Loucy (cell line): ENCODE results near the gene CRAT.

Source experiments
- H2AFZ ChIP-seq: fragments of 200-600 bp; sonication (generic); 2 replicates; pipeline ENCODE4 v1.6.0; 2016; ENCODE audit warnings: antibody characterized with exemption, mild to moderate bottlenecking, low read length, moderate library complexity
- H3F3A ChIP-seq: fragments of 200-600 bp; 2 replicates; pipeline ENCODE4 v1.6.0; 2016; ENCODE audit warnings: antibody characterized with exemption, low read depth, mild to moderate bottlenecking
- H3K27me3 ChIP-seq: fragments of 200-600 bp; sonication (generic); 2 replicates; pipeline ENCODE4 v1.6.1; 2014; ENCODE audit warnings: low read length, mild to moderate bottlenecking; ENCODE audit not compliant: insufficient read depth, poor library complexity, severe bottlenecking
- H3K36me3 ChIP-seq: fragments of 200-600 bp; sonication (generic); 2 replicates; pipeline ENCODE4 v1.6.1; 2016; ENCODE audit warnings: low read length; ENCODE audit not compliant: insufficient read depth
- H3K4me1 ChIP-seq: fragments of 200-600 bp; sonication (generic); 2 replicates; pipeline ENCODE4 v1.5.1; 2014; ENCODE audit warnings: low read length, mild to moderate bottlenecking; ENCODE audit not compliant: insufficient read depth, poor library complexity, severe bottlenecking
- H3K4me2 ChIP-seq: fragments of 200-600 bp; sonication (generic); 2 replicates; pipeline ENCODE4 v1.6.0; 2014; ENCODE audit warnings: antibody characterized with exemption, low read length, low read depth, mild to moderate bottlenecking; ENCODE audit not compliant: poor library complexity, severe bottlenecking
- H3K4me3 ChIP-seq: fragments of 200-600 bp; sonication (generic); 2 replicates; pipeline ENCODE4 v1.5.1; 2014; ENCODE audit warnings: low read length, mild to moderate bottlenecking, mixed read lengths; ENCODE audit not compliant: poor library complexity, severe bottlenecking
- H3K79me2 ChIP-seq: fragments of 200-600 bp; sonication (generic); 2 replicates; pipeline ENCODE4 v1.6.1; 2014; ENCODE audit warnings: low read length; ENCODE audit not compliant: insufficient read depth
- H3K9ac ChIP-seq: fragments of 200-600 bp; sonication (generic); 2 replicates; pipeline ENCODE4 v1.6.0; 2014; ENCODE audit warnings: mild to moderate bottlenecking, low read depth, low read length, moderate library complexity; ENCODE audit not compliant: poor library complexity, severe bottlenecking
- H3K9me2 ChIP-seq: fragments of 200-600 bp; sonication (generic); replicated peaks from 2 replicates; pipeline ENCODE4 v1.6.1; 2016; ENCODE audit warnings: low read depth, low read length, mixed read lengths
- H3K9me3 ChIP-seq: fragments of 200-600 bp; sonication (generic); 2 replicates; pipeline ENCODE4 v1.6.1; 2014; ENCODE audit warnings: mild to moderate bottlenecking, antibody characterized with exemption, low read length, low read depth; ENCODE audit not compliant: insufficient read depth
- H4K20me1 ChIP-seq: fragments of 200-600 bp; sonication (generic); 2 replicates; pipeline ENCODE4 v1.6.0; 2014; ENCODE audit warnings: antibody characterized with exemption, low read length, mild to moderate bottlenecking; ENCODE audit not compliant: insufficient read depth, poor library complexity, severe bottlenecking
- EZH2phosphoT487 ChIP-seq: fragments of 200-600 bp; IDR thresholded peaks from 2 replicates; pipeline ENCODE4 v1.6.1; 2018; ENCODE audit warnings: antibody characterized with exemption, mild to moderate bottlenecking, moderate library complexity, borderline replicate concordance
- TF ChIP-seq, protein P1 (sequence below): fragments of 200-600 bp; sonication (generic); conservative IDR thresholded peaks from 2 replicates; pipeline ENCODE4 v1.5.1; 2014; ENCODE audit warnings: mild to moderate bottlenecking, antibody characterized with exemption, low read length

CRAT gene

DNA sequence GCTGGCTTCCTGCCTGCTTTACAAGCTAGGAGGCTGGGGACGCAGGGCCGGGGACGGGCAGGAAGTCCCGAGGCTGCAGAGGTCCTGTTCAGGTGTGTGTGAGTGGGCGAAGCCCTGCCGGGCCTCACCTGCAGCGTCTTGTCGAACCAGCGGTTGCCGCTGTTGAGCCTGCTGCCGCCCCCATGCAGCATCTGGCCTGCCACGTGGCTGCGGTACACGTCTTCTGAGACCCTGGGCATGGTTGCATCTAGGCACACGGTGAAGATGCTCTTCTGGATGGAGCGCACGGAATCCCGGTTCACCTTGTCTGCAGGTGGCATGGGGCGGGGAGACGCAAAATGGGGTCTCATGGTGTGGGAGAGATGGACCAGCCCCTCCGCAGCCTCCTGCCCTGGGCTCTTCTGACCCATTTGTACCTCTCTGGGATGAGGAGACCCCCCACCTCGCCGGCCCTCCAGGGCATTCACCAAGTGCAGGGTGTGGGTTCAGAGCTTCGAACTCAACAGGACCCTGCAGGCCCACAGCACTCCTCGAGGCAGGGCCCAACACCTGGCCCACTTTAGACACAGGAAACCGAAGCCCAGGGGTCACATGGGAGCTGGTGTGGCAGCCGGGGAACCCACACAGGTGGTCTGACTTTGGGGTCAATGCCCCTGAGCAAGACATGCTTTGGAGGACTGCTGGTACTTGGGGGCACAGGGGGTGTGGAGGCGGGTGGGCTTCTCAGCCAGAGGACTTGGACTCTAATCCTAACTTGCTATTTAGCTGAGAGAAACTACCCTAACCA lies 10.0 kb downstream of the CRAT start:
- no peaks in the 10 kb centered on the region for H3K9me3 ChIP-seq
- H3K4me3 ChIP-seq, result no peak overlapping the region
- H3K27me3 ChIP-seq, result no peaks in the 10 kb centered on the region
- H2AFZ ChIP-seq, result no peak overlapping the region
- H3K36me3 ChIP-seq, result no peaks in the 10 kb centered on the region
- no peak overlapping the region for H3K4me2 ChIP-seq
- H3K79me2 ChIP-seq, result no peaks in the 10 kb centered on the region
- H3K4me1 ChIP-seq, result no peaks in the 10 kb centered on the region
- no peaks in the 10 kb centered on the region for H3F3A ChIP-seq
- H3K9me2 ChIP-seq, result no peaks in the 10 kb centered on the region
- H4K20me1 ChIP-seq, result no peaks in the 10 kb centered on the region
- no peak overlapping the region for H3K9ac ChIP-seq
- TF ChIP-seq EZH2phosphoT487, result no peak
- TF ChIP-seq, protein P1, sequence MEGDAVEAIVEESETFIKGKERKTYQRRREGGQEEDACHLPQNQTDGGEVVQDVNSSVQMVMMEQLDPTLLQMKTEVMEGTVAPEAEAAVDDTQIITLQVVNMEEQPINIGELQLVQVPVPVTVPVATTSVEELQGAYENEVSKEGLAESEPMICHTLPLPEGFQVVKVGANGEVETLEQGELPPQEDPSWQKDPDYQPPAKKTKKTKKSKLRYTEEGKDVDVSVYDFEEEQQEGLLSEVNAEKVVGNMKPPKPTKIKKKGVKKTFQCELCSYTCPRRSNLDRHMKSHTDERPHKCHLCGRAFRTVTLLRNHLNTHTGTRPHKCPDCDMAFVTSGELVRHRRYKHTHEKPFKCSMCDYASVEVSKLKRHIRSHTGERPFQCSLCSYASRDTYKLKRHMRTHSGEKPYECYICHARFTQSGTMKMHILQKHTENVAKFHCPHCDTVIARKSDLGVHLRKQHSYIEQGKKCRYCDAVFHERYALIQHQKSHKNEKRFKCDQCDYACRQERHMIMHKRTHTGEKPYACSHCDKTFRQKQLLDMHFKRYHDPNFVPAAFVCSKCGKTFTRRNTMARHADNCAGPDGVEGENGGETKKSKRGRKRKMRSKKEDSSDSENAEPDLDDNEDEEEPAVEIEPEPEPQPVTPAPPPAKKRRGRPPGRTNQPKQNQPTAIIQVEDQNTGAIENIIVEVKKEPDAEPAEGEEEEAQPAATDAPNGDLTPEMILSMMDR, result no peak

- TF ChIP-seq EZH2phosphoT487, result no peak
- TF ChIP-seq, protein P1, result no peak
- Histone ChIP-seq H3K4me1 (no peaks in the 10 kb centered on the region), H3K9me2 (no peaks in the 10 kb centered on the region), H3K9me3 (no peaks in the 10 kb centered on the region), H3K4me2 (no peak overlapping the region), H3K9ac (no peak overlapping the region), H4K20me1 (no peaks in the 10 kb centered on the region), H3K36me3 (no peaks in the 10 kb centered on the region), H3F3A (no peaks in the 10 kb centered on the region), H3K4me3 (no peak overlapping the region), H3K27me3 (no peaks in the 10 kb centered on the region), H2AFZ (no peak overlapping the region), H3K79me2 (no peaks in the 10 kb centered on the region)
Measured at GRCh38 chr9:129098328-129098727, 12.3 kb downstream of the CRAT start.

GRCh38 chr9:129097671-129098306 lies 12.8 kb downstream of the CRAT start:
- Histone ChIP-seq H3K9me3 (no peaks in the 10 kb centered on the region), H3K4me1 (no peaks in the 10 kb centered on the region), H3K79me2 (no peaks in the 10 kb centered on the region), H3F3A (no peaks in the 10 kb centered on the region), H3K27me3 (no peaks in the 10 kb centered on the region), H3K4me2 (no peak overlapping the region), H3K9ac (no peak overlapping the region), H3K36me3 (no peaks in the 10 kb centered on the region), H2AFZ (no peak overlapping the region), H3K4me3 (no peak overlapping the region), H3K9me2 (no peaks in the 10 kb centered on the region), H4K20me1 (no peaks in the 10 kb centered on the region)
- TF ChIP-seq, protein P1, result no peak
- no peak for TF ChIP-seq EZH2phosphoT487
